IPS DF 6.9 (cell line): ENCODE data around the gene FOXA3.
"Not testable (repeated sequence)": the region's sequence is repeated elsewhere in the genome, so short reads cannot be mapped to it uniquely, and the experiment has no call there.

Source experiments
- DNase-seq: peaks from one replicate; pipeline ENCODE4 v3.0.0-alpha.2; 2013; ENCODE audit warnings: low read depth, low spot score
- H3K27ac ChIP-seq: one replicate; pipeline ENCODE4 v1.5.1; 2013; ENCODE audit warnings: low read length, control low read depth
- H3K27me3 ChIP-seq: 2 replicates; pipeline ENCODE4 v1.6.1; 2013; ENCODE audit warnings: mild to moderate bottlenecking, low read length; ENCODE audit not compliant: control insufficient read depth, insufficient read depth
- H3K36me3 ChIP-seq: 2 replicates; pipeline ENCODE4 v1.6.1; 2013; ENCODE audit warnings: low read length; ENCODE audit not compliant: control insufficient read depth, insufficient read depth
- H3K4me1 ChIP-seq: 2 replicates; pipeline ENCODE4 v1.6.1; 2013; ENCODE audit warnings: low read length; ENCODE audit not compliant: control insufficient read depth, insufficient read depth
- H3K4me3 ChIP-seq: 2 replicates; pipeline ENCODE4 v1.5.1; 2013; ENCODE audit warnings: mild to moderate bottlenecking, low read length
- H3K9me3 ChIP-seq: 2 replicates; pipeline ENCODE4 v1.6.1; 2013; ENCODE audit warnings: low read length, inconsistent platforms; ENCODE audit not compliant: control insufficient read depth, insufficient read depth
- WGBS: extraction: QIAGEN DNeasy Blood & Tissue Kit; methylation state at CpG from one replicate; pipeline ENCODE4 v1.1.7; 2013; ENCODE audit warnings: mixed read lengths, missing lambda C conversion rate; ENCODE audit not compliant: insufficient read length, insufficient coverage; 5-methylcytosine and 5-hydroxymethylcytosine counted together

FOXA3 gene

DNA sequence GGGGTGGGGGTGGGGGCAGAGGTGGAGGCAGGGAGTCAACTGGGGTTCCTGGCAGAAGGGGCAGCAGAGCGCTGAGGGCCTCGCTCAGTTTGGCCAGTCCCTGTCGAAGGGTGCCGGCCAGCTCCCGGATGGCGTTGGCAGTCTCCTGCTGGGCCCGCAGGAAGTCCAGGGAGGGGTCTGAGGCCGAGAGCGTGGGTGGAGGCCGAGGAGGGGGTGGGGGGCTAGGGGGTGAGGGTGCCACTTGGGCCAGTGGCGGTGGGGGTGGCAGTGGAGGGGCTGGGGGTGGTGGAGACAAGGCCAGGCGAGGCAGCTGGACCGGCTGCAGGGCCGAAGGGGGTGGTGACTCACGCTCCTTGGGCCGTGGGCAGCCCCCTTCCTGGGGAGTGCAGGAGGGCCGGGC, 26.8 kb downstream of the FOXA3 start:
- no CpG with 5 or more reads among the region's 17 CpGs for WGBS
- H3K27ac ChIP-seq: no peak overlapping the region
- H3K36me3 ChIP-seq: no peaks in the 10 kb centered on the region; the same call in 1 of the 2 replicates
- H3K9me3 ChIP-seq: no peaks in the 10 kb centered on the region
- no peaks in the 10 kb centered on the region for H3K27me3 ChIP-seq
- no peak overlapping the region for H3K4me3 ChIP-seq
- DNase-seq: no peak
- H3K4me1 ChIP-seq: no peaks in the 10 kb centered on the region

DNA sequence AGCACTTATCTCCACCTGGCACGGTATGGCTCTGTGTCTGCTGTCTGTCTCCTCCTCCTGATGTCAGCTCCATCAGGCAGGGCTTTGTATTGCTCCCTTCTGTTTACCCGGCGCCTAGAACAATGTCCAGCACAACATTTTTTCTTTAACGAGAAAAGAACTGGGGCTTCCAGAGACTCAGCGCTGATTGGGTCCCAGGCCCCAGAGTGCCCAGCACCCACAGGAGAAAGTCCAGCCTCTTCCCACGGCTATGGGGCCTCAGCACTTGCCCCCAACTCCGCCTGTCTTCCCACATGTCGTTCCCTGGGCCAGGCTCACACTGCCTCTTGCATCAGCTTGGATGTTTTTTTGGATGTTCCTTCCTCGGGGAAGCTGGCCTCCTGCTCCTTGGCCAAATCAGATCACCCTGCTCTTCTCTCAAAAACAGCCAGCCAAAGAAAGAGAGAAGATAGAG, 31.4 kb downstream of the FOXA3 start:
- no peak overlapping the region for H3K4me3 ChIP-seq
- no CpG with 5 or more reads among the region's 9 CpGs for WGBS
- DNase-seq: no peak
- H3K27me3 ChIP-seq: no peaks in the 10 kb centered on the region
- H3K36me3 ChIP-seq: no peaks in the 10 kb centered on the region; the same call in none of the 2 replicates
- no peak overlapping the region for H3K27ac ChIP-seq
- H3K9me3 ChIP-seq: no peaks in the 10 kb centered on the region
- no peaks in the 10 kb centered on the region for H3K4me1 ChIP-seq

DNA sequence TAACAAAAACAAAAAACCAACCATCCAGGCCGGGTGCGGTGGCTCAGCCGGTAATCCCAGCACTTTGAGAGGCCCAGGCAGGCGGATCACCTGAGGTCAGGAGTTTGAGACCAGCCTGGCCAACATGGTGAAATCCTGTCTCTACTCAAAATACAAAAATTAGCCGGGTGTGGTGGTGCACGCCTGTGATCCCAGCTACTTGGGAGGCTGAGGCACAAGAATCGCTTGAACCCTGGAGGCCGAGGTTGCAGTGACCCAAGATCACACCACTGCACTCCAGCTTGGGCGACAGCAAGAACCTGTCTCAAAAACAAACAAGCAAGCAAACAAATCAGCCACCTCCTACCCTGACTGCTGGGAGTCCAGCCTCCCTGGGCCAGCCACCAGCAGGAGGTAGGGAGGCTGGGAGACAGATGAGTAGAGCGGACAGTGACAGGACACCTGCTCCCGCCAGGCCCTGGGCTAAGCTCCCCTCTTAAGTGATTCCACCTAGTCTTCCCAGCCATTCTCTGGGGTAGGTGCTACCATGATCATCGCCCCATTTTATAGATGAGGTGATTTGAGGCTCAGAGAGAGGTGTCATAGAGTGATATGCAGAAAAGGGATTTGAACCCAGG, 32.0 kb downstream of the FOXA3 start:
- H3K4me3 ChIP-seq, H3K27ac ChIP-seq, H3K4me1 ChIP-seq, H3K36me3 ChIP-seq, H3K9me3 ChIP-seq, H3K27me3 ChIP-seq, DNase-seq: not testable (repeated sequence)
- no CpG with 5 or more reads among the region's 12 CpGs for WGBS

DNA sequence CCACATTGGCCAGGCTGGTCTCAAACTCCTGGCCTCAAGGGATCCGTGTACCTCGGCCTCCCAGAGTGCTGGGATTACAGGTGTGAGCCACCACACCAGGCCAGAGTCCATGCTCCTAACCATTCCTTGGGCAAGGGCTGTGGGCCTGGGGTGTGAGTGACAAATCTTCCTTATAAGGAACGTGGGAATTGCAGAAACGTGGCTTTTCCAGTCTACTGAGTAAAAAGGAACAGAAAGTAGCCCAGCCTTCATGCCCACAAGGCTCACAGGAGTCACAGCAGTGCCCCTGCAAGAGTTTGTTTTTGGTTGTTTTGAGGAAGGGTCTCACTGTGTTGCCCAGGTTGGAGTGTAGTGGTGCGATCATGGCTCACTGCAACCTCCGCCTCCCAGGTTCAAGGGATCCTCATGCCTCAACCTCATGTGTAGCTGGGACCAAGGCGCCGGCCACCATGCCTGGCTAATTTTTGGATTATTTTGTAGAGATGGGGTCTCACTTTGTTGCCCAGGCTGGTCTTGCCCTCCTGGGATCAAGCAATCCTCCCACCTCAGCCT, 33.2 kb downstream of the FOXA3 start:
- Histone ChIP-seq H3K9me3 (no peaks in the 10 kb centered on the region), H3K36me3 (no peaks in the 10 kb centered on the region; the same call in 1 of the 2 replicates), H3K27ac (no peak overlapping the region), H3K27me3 (peaks cover 1% of the 10 kb centered on the region; the same call in 1 of the 2 replicates), H3K4me3 (no peak overlapping the region), H3K4me1 (no peaks in the 10 kb centered on the region)
- DNase-seq: no peak
- no CpG with 5 or more reads among the region's 8 CpGs for WGBS

DNA sequence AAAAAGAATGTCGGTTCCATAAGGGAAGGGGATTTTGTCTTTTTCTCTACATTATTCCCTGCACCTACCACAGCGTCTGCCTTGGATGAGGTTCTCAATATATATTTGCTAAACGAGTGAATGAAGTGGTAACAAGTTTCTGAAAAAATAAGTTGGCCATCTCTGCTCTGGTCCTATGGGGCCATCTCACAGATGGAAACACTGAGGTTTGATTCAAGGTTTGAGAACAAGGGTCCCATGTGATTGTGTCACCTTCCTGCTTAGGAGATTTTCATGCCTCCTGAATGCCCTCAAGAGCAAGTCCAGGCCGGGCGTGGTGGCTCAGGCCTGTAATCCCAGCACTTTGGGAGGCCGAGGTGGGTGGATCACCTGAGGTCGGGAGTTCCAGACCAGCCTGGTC, 35.1 kb downstream of the FOXA3 start:
- no peak for DNase-seq
- peaks cover 1% of the 10 kb centered on the region; the same call in 1 of the 2 replicates for H3K27me3 ChIP-seq
- no peaks in the 10 kb centered on the region for H3K9me3 ChIP-seq
- no peaks in the 10 kb centered on the region for H3K4me1 ChIP-seq
- WGBS: no CpG with 5 or more reads among the region's 7 CpGs
- H3K36me3 ChIP-seq: no peaks in the 10 kb centered on the region; the same call in 1 of the 2 replicates
- no peak overlapping the region for H3K27ac ChIP-seq
- H3K4me3 ChIP-seq: no peak overlapping the region

- WGBS: 89% methylated on average over 1 of the region's 4 CpGs
- Histone ChIP-seq H3K4me1 (no peaks in the 10 kb centered on the region), H3K9me3 (no peaks in the 10 kb centered on the region), H3K36me3 (no peaks in the 10 kb centered on the region; the same call in 1 of the 2 replicates), H3K27me3 (peaks cover 1% of the 10 kb centered on the region; the same call in 1 of the 2 replicates), H3K27ac (no peak overlapping the region), H3K4me3 (no peak overlapping the region)
- no peak for DNase-seq
Measured at GRCh38 chr19:45899919-45900589, 35.9 kb downstream of the FOXA3 start.

GRCh38 chr19:45900738-45901431, 36.8 kb downstream of the FOXA3 start:
- Histone ChIP-seq H3K4me1 (no peaks in the 10 kb centered on the region), H3K27me3 (peaks cover 1% of the 10 kb centered on the region; the same call in 1 of the 2 replicates), H3K36me3 (no peaks in the 10 kb centered on the region; the same call in 1 of the 2 replicates), H3K4me3 (peak overlapping the region; percentile 42; the same call in 1 of the 2 replicates), H3K27ac (no peak overlapping the region), H3K9me3 (no peaks in the 10 kb centered on the region)
- DNase-seq: no peak
- WGBS: no CpG with 5 or more reads among the region's 22 CpGs

- Histone ChIP-seq H3K27me3 (peaks cover 1% of the 10 kb centered on the region; the same call in 1 of the 2 replicates), H3K4me1 (no peaks in the 10 kb centered on the region), H3K36me3 (no peaks in the 10 kb centered on the region; the same call in 1 of the 2 replicates), H3K4me3 (peak overlapping the region; percentile 42; the same call in 1 of the 2 replicates), H3K27ac (no peak overlapping the region), H3K9me3 (no peaks in the 10 kb centered on the region)
- DNase-seq: no peak
- no CpG with 5 or more reads among the region's 69 CpGs for WGBS
Measured at GRCh38 chr19:45901432-45901911, 37.3 kb downstream of the FOXA3 start.

DNA sequence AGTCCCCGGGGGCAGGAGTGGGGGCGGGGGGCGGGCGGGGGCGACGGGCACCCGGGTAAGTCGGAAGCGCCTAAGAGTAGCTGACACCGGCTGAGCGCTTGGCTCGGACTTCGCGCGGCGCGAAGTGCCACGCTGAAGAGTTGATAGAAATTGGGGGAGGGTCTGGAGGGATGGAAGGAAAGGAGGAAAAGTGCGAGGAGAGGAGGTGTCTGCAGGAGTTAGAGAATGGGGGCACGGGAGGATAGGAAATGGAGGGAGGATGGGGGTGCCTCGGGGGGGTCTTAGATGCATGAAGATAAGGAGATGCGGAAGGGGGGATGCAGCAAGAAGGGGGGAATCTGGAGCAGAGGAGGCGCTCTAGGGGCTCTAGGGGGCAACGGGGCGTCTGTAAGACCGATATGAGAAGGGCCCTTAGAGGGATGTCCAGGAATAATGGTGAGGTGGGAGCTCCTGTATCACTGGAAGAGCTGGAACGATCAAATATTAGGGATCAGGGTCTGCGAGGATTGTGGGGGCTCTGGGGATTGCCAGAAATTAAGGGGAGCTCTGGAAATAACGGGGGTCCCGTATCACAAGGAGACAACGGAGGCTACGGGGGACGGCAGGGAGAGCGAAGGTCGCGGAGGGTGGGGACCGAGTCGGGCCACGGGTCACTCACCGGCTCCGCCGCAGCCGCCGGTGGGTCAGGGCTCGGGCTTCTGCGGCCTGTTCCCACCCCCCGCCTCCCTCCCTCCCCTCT, 38.0 kb downstream of the FOXA3 start, which contains the start of gene MYPOP:
Gene MYPOP, minus strand, starts transcription at position 702 of the 739 bp plus-strand sequence. CDS start 840 bp downstream, outside the sequence.
- no peaks in the 10 kb centered on the region for H3K9me3 ChIP-seq
- H3K36me3 ChIP-seq: no peaks in the 10 kb centered on the region; the same call in 1 of the 2 replicates
- no peak within 1 kb of the TSS for H3K27ac ChIP-seq
- H3K4me1 ChIP-seq: no peaks in the 10 kb centered on the region
- WGBS: no CpG with 5 or more reads among the region's 47 CpGs
- H3K27me3 ChIP-seq: peaks cover 1% of the 10 kb centered on the region; the same call in 1 of the 2 replicates
- H3K4me3 ChIP-seq: peak within 1 kb of the TSS; percentile 42; the same call in 1 of the 2 replicates
- no peak for DNase-seq
